HG02588 (cell line): ENCODE measurements around the gene PDE3A.
"Not testable (repeated sequence)": the region's sequence is repeated elsewhere in the genome, so short reads cannot be mapped to it uniquely, and the experiment has no call there.

Experiments
- ATAC-seq: cut with Tn5 transposase; IDR thresholded peaks from one replicate; pipeline ENCODE4 v1.9.1; 2021; ENCODE audit warnings: mild to moderate bottlenecking, moderate library complexity; ENCODE audit not compliant: unreplicated experiment

PDE3A gene

GRCh38 chr12:20596061-20596460 is 227.7 kb downstream of the PDE3A start:
- ATAC-seq, result no peak

GRCh38 chr12:20599757-20600156 is 231.4 kb downstream of the PDE3A start:
- ATAC-seq, result no peak

GRCh38 chr12:20601668-20602280 is 233.4 kb downstream of the PDE3A start:
- no peak for ATAC-seq

GRCh38 chr12:20602641-20603391 is 234.5 kb downstream of the PDE3A start:
- no peak for ATAC-seq

- no peak for ATAC-seq
These were observed 236.2 kb downstream of the PDE3A start for GRCh38 chr12:20604408-20605067.

GRCh38 chr12:20615020-20615419 is 246.7 kb downstream of the PDE3A start:
- not testable (repeated sequence) for ATAC-seq

- no peak for ATAC-seq
These were observed 247.8 kb downstream of the PDE3A start for GRCh38 chr12:20616093-20616492.

- no peak for ATAC-seq
These were observed 251.9 kb downstream of the PDE3A start for GRCh38 chr12:20620261-20620660.

- no peak for ATAC-seq
These were observed 256.4 kb downstream of the PDE3A start for GRCh38 chr12:20624718-20625117.

- ATAC-seq, result no peak
These were observed 257.2 kb downstream of the PDE3A start for GRCh38 chr12:20625531-20625930.

- no peak for ATAC-seq
These were observed 258.8 kb downstream of the PDE3A start for GRCh38 chr12:20627001-20627588.

GRCh38 chr12:20628226-20628787 is 260.0 kb downstream of the PDE3A start:
- ATAC-seq, result no peak

- no peak for ATAC-seq
These were observed 260.7 kb downstream of the PDE3A start for GRCh38 chr12:20628999-20629398.

- no peak for ATAC-seq
These were observed 261.2 kb downstream of the PDE3A start for GRCh38 chr12:20629414-20630156.

GRCh38 chr12:20631711-20632110 is 263.4 kb downstream of the PDE3A start:
- no peak for ATAC-seq

- ATAC-seq, result no peak
These were observed 272.8 kb downstream of the PDE3A start for GRCh38 chr12:20641106-20641505.

- no peak for ATAC-seq
These were observed 275.5 kb downstream of the PDE3A start for GRCh38 chr12:20643822-20644221.

- no peak for ATAC-seq
These were observed 278.0 kb downstream of the PDE3A start for GRCh38 chr12:20646239-20646827.

- ATAC-seq, result no peak
These were observed 285.5 kb downstream of the PDE3A start for GRCh38 chr12:20653871-20654270.

GRCh38 chr12:20656600-20656999 is 288.3 kb downstream of the PDE3A start:
- ATAC-seq, result no peak
